ENCODE data around the gene ZFYVE28.

Gene ZFYVE28

DNA sequence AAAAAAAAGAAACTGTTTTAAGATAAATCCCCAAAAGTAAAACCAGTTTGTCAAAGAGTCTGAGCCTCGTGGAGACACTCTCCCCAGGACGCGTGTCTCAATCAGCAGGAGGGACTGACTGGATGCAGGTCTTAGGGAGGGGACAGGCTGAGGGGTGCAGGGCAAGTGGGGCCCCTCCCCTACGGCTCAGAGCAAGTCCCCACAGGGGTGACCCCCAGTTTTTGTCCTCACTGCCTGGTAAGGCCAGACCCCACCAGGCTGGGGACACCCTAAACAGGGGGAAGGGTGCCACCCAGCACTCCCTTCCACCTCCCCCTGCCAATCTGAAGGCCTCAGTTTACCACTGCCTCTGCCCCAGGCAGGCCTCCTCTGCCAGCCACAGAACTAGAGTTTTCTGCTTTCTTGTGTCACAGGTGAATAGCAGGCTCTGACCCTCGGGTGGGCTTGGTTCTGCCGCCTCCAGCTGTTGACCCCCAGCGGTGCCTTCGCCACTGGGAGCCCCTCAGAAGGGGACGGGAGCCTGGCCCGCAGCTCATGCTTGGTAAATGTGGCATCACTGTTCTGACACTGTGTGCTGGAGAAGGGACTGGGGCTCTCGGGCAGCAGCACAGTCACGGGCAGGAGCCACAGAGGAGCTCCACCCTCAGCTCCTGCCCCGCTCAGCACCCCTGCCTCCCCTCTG lies 86.8 kb downstream of the ZFYVE28 start:
- no peak for DNase-seq

DNA sequence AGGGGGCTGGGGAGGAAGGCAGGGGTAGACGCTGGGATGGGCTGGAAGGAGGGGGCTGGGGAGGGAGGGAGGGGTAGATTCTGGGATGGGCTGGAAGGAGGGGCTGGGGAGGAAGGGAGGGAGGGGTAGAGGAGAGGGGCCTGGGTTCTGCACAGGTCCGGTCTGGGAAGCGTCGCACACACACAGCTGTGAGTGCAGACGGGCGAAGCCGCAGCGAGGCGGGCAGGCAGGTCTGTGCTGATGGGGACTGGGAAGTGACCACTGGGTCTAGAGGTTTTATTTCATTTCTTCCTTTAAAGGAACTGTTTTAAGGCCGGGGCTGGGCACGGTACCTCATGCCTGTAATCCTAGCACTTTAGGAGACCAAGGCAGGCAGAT lies 87.4 kb downstream of the ZFYVE28 start:
- no peak for DNase-seq

DNA sequence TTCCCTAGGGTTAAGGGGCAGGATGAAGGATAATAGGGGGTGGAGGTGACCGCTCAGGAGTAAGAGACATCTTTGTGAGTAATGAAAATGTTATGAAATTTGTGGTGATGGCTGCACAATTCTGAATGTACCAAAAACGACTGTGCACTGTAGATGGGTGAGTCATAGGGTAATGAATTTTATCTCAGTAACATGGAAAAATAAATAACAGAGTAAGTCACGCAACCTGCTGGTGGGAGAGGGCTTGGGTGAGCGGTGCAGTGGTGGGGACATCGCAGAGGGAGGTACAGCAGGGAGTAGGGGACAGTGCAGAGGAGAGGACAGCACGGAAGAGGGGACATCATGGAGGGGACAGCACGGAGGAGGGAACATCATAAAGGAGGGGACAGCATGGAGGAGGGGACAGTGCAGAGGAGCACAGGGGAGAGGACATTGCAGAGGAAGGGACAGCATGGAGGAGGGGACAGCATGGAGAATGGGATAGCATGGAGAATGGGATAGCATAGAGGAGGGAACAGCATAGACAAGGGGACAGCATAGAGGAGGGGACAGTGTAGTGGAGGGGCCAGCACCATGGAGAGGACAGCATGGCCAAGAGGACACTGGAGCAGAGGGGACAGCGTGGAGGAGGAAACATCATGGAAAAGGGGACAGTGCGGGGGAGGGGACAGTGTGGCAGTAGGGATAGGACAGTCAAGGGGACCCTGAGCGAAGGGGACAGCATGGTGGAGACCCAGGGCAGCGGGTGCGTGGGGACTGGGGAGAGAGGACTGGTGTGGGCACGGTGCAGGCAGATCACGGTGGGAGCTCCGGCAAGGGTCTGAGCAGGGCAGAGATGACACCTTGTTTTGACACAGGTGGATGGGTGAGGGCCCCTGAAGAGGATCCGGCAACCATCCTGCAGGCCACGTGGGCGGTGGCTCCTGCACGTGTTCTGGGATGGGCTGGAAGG lies 88.1 kb downstream of the ZFYVE28 start:
- no peak for DNase-seq

DNA sequence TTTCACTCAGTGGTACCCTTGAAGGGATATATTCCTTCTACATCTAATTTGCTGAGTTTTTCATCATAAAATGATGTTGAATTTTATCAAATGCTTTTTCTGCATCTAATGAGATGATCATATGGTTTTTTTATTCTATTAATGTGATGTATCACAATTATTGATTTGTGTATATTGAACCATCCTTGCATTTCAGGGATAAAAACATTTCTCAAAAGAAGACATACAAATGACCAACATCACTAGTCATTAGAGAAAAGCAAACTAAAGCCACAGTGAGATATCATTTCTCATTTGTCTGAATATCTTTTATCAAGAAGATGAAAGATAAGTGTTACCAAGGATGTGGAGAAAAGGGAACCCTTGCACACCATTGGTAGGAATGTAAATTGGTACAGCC lies 90.9 kb downstream of the ZFYVE28 start:
- no peak for DNase-seq

DNA sequence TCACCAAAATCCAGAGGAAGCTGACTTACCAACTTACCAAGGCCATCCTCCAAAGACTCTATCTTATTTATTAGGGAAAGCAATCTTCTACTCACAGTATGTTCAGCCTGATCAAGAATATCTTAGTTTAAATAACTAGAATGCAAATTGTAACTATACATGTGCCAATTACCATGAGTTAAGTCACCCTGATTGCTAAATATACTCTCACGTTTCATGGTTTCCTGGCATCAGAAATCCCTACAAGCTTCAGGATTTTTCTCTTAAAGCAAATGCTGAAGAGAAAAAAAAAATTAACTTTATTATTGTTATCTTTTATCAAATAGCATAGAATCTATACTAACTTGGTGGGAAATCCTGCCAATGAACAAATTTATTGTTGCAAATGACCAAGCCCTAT lies 93.6 kb downstream of the ZFYVE28 start:
- DNase-seq: no peak

DNA sequence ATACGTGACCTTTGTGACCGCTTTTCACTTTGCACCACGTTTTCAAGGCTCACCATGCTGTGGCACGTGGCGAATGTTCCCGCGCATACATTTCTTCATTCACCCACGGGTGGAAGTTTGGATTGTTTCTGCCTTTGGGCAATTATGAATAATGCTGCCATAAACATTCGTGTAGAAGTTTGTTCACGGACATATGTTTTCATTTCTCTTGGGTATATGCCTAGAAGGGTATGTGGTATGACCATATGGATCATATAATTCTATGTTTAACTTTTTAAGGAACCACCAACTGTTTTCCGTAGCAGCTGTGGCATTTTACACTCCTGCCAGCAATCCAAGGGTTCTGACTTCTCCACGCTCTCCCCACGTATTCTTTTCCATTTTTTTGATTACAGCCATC lies 95.6 kb downstream of the ZFYVE28 start:
- DNase-seq: no peak

DNA sequence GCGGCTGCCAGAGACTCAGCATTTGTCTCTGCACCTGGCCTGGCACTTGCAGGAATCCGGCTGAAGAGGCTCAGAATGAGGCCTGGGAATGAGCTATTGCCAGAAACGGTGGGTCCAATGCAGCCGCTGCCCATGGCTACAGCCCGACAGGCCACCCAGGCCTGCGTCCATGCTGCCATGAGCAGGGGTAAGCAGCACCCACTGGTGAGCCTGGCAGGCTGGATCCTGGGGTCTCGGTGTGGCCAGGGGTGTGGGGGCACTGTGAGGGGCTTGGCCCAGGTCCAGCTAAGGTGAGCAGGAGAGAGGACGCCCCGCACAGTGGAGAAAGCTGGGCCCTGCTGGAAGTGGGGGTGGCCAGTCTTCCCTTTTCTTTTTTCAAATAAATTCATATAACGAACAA lies 96.2 kb downstream of the ZFYVE28 start:
- no peak for DNase-seq

DNA sequence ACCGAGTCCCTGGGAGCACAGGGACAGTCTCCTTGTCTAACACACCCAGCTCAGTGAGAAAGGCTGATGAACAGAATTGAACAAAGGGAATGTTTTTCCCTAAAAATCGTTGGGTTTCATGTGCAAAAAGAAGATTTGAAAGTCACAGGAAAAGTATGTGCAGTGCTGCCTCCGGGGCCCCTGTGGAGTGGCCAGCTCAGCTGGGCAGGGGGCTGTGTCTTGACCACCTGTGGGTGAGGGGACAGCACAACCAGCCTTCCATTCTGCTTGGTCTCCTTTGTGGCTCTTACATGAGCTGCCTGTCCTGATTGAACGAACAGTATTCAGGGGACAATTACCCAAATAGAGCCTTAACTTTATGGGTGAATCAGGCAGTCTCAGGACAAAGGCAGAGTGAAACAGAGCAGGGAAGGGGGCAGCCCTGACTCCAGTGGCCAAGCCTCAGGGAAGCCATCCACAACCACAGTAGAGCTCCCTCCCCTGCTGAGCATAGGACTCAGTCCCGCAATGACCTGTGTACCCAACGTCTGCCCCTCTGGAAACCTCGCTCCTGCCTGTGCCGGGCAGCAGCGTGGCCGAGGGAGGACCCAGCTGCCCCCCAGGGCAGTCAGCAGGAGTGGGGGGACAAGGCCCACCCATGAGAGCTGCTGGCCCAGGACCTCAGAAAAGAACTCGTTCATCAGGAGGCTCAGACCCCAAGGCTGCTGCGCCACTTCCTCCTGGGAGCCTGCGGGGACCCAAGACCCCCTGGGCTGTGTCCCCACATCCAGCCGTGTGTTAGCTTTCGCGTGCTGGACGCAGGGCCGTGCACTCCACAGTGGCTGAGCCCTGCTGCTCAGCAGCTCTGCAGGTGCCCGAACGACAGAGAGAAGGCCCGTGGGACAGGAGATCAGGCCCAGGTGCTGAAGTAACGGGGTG lies 96.9 kb downstream of the ZFYVE28 start:
- no peak for DNase-seq

DNA sequence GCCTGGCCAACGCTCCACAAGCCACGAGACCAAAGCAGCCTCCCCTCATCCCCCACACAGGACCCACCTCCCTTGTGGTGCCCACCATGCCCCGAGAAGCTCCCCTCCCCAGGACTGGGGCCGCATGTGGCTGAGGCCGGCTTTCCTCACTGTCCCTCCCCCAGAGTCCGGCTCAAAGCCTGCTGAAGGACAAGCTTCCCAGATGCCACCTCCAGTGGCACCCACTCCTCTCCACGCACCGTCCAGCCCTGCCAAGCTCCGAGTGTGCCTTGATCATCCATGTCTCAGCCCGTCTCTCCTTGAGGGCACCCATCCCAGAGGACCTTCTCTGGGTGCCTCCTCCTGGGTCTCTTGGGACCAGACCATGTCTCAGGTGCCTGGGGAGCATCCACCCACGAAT lies 97.7 kb downstream of the ZFYVE28 start:
- no peak for DNase-seq

DNA sequence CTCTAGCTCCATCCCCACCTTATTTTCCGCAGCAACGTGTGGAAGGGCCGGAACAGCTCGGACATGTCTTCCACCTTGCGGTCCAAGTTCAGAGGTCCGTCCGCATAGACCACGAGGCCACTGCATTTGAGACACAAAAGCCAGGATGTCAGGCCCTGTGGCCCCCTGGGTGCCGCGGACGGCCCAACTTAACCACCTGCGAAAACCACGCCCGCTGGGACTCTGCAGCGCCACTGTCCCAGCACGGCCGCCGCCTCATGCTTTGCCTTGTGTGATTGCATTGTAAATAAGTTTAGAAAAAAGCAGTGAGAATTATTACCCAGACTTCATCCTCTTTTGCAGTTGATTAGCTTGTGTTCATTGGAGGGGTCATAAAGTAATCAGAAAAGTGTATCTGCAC lies 98.3 kb downstream of the ZFYVE28 start:
- DNase-seq: no peak

DNA sequence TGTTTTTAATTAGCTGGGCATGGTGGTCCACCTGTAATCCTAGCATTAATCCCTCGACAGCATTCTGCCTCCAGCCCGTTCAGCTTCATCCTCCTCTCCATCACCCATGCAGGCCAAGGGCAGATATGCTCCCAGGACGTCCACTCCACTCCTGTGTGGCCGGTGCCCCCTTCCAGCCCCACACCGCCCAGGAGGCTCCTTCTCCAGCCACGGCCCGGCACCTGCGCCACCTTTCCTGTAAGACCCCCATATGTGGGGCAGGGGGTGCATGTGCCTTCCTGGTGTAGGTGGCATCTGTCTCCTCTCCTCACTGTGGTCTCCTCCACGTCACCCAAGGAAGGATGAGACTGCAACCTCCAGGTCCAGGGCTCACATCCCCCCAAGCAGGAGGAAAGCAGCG lies 99.6 kb downstream of the ZFYVE28 start:
- no peak for DNase-seq

DNA sequence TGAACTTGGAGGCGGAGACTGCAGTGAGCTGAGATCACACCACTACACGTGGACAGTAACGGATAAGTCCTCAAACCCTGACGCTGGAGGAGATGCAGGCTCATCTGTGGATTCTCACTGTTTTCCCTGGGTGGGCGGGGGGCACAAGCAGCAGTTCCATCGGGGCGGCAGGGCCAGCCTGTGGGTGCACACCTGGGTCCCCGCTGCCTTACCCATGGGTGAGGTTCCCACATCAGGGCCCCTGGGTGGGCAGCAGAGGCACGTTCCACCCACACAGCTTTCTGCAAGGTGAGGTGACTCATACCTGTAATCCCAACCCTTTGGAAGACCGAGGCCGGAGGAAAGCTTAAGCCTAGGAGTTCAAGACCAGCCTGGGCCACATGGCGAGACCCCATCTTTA lies 100.0 kb downstream of the ZFYVE28 start:
- no peak for DNase-seq

DNA sequence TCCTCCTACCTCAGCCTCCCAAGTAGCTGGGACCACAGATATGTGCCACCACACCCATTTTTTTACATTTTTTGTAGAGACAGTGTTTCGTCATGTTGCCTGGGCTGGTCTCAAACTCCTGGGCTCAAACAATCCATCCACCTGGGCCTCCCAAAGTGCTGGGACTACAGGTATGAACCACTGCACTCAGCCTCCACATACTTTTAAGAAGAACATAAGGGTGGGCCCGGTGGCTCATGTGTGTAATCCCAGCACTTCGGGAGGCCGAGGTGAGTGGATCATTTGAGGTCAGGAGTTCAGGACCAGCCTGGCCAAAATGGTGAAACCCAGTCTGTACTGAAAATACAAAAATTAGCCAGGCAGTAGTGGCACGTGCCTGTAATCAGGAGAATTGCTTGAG lies 105.1 kb downstream of the ZFYVE28 start:
- no peak for DNase-seq

DNA sequence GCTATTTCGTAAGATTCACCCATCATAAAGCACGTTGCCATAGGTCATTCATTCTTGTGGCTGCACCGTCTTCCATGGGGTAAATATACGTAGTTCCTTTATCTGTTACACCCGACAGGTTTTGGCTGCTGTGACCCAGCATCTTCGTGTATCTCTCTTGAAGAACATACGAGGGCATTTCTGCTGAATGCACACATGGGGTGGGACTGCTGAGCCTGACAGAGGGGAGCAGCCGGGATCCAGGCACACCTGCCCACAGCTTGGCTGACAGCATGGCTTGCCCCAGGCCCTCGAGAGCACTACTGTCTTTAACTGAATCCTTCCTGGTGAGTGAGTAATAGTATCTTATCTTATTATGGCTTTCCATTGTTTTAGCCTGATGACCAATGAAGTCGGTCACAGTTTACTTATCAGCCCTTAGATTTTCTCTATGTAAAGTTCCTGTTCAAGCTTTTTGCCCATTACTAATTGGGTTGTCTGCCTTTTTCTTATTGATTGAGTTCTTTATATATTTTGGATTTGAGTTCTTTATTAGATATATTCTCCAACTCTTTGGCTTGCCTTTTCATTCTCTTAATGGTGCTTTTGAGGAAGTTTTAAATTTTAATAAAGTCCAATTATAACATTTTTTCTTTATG lies 111.6 kb downstream of the ZFYVE28 start:
- DNase-seq: no peak

DNA sequence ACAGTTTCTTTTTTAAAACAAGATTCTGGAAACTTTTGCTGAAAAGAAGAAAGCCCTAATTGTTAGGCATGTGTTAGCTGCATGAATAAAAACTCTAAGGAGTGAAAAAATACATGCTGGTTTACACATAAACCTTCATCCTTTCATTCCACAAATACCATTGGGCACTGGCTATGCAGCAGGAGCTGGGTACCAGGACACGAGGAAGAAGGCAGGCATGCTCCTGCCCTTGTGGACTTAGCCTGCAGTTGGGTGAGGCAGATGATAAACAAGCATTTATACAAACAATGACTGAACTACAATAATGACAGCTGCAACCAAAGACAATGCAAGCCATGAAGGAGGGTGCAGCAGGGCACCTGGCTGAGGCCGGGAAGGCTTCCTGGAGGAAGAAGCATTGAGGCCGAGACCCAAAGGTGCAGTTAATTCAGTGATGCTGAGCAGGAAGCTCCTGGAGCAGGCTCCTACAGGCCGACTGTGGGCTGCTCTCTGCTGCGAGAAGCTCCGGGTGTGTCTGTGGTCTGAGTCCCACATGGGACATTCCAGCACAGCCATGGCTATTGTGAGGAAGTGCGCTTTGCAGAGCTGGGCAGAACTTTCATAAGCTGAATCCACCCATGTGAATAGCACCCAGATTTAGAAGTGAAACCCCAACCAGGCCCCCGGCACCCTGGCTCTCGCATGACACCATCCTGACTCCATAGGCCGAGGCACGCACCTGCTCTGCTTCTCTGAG lies 112.5 kb downstream of the ZFYVE28 start:
- DNase-seq: peak; percentile 8

DNA sequence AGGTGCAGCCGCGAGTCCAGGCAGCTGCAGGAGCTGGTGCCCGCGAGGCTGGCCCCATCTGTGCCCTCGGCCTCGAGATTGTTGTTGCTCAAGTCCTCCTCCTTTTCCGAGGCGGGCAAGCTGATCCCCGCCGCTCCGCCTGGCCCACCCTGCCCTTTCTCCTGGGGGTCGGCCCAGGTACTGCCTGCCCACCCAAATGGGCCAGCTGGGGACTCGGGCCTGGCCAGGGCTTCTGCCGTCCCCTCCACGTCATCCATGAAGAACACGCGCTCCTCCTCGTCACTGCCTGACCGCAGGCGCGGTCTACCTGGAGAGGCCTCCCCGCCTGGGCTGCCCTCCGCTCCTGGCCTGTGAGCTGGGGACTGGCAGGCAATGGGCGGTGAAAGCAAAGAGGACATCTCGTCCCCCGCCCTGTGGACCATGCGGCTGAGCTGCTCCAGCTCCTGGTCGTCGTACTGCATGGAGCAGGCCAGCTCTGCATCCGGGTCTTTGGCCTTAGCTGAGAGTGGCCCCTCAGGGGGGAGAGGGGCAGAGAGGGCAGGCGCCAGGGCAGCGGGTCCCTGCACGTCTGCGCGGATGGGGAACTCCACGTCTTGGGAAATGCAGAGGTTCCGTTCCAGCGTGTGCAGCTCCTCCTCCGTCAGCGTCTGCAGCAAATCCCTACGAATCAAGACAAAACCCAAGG lies 113.4 kb downstream of the ZFYVE28 start:
- DNase-seq: no peak

DNA sequence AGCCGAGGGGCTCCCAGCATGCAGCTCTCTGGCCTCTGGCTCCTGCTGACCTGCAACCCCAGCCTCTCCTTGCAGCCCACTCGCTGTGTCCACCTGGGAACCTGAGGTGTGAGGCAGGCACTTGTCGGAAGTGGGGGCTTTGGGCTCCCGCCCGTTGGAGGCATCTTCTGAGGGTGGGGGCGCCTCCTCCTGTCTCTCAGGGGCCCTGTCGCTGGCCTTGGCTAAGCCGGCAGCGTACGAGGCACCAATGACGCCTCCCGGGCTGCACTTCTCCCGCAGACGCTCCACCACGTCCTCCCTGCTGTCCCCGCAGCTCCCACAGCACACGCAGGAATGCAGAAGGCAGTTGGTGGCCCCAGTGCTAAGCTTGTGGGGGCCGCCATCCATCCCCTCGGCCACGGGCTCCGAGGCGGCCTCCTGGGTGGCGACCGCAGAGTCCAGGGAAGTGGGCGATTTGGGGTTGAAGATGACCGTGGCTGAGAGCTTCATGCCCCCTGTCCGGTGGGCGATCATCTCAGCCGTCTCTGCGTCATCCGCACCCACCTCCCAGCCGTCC lies 114.0 kb downstream of the ZFYVE28 start:
- DNase-seq: no peak

DNA sequence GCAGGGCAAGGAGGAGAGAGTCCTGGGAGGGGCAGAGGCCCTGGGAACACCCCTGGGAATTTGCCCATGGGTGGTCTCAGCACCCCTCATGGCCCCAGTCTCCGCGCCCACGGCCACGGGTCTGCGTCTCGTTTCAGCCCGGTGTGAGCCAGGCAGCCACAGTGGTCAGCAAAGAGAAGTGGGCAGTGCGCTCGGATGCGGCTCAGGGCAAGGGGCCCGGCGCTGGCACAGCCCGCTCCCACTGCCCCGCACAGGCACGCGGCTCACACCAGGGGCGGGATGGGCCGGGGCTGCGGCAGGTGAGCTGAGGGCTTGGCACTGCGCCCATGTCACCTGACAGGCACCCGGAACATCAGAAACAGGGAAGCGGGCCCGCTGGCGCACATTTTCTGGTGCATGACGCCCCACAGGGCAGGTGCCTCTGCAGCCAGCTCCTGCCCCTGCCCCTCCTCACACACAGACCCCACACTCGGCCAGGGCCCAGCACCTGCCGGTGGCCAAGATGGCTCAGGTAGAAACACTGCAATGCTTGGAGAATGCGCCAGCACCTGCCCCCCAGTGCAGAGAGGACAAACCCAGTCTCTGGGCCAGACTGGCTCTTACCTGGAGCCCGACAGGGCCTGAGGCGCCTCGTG lies 114.6 kb downstream of the ZFYVE28 start:
- DNase-seq: peak; percentile 69

DNA sequence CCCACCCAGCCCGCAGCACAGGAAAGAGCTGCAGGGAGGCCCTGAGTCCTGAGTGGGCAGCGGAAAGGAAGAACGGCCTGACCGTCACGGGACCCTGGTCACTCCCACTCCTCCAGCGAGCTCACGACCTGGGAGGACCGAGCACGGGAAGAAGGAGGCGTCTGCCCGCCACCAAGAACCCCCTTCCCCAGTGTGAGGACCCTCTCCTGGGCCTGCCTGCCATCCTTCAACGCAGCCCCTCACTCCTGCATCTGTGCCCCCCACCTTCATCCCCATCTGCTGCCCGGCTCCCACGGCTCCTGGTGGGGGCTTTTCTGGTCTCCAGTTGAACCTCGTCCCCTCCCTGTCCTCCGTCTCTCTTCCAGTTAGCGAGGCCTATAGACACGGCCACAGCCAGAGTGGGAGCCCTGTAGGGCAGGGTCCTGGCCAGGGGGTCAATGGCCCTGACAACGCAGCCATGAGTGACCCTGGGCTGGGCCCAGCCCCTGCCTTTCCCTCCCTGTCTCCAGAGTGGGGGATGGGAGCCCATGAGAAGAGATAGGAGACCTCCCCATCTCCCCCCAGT lies 115.2 kb downstream of the ZFYVE28 start:
- DNase-seq: no peak

DNA sequence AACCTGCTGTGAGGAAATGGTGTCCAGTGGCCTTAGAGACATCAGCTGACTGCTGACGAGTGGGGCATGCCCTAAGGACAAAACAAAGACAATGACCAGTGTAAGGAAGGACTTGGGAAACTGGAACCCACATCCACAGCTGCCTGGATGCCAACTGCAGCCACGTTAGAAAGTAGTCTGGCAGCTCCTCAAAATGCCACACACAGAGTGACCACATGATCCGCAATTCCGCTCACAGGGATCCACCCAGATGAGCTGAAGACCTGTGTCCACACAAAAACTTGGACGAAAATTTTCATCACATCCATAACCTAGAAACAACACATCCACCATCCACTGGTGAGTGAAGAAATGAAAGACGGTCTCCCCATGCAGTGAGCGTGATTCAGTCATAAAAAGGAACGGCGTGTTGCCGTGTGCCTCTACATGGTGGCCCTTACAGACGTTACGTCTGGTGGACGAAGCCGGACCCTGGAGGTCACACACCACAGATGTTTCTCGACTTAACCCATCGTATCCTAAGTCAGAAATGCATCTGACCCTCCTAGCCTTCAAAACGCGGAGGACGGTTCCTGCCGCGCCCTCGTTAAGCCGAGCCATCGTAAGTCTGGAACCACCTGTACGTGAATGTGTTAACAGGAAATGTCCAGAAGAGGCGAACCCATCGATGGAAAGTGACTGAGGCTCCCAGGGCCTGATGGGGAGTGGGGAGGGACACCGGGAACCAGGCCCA lies 115.9 kb downstream of the ZFYVE28 start:
- DNase-seq: no peak
